ENCODE data around the gene SLC6A3.
A peak's percentile ranks its signal among the peaks of the same experiment; 100 is the strongest.

Gene SLC6A3

GRCh38 chr5:1417586-1418225, 27.5 kb downstream of the SLC6A3 start:
- no peak for DNase-seq
- in situ Hi-C loops (cut with HindIII; ENCODE audit: low pct_ligation_motif_present, low pct_unique_long_range_greater_than_20kb, low sequenced_read_pairs): no loop called here

DNA sequence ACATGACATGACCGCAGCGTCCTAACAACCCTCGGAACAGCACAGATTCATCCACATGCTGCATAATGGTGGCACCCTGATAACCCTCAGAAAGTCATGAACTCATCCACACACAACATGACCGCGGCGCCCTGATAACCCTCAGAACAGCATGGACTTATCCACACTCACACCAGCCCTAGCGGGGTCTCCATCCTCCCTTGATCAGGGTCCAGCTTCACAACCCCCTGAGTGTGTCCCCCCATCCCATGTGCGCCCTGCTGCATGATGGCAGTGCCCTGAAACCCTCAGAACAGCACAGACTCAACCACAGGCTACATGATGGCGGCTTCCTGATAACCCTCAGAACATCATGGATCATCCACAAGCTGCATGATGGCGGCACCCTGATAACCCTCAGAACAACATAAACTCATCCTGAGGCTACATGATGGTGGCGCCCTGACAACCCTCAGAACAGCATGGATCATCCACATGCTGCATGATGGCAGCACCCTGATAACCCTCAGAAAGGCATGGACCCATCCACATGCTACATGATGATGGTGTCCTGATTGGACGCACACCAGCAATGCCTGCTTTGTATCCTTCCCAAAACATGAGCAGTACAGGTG, 28.3 kb downstream of the SLC6A3 start:
- in situ Hi-C loops (cut with HindIII; ENCODE audit: low pct_ligation_motif_present, low pct_unique_long_range_greater_than_20kb, low sequenced_read_pairs): no loop called here
- no peak for DNase-seq

- no peak for DNase-seq
- in situ Hi-C loops (cut with HindIII; ENCODE audit: low pct_ligation_motif_present, low pct_unique_long_range_greater_than_20kb, low sequenced_read_pairs): no loop called here
These were observed 29.4 kb downstream of the SLC6A3 start for GRCh38 chr5:1415626-1416360.

DNA sequence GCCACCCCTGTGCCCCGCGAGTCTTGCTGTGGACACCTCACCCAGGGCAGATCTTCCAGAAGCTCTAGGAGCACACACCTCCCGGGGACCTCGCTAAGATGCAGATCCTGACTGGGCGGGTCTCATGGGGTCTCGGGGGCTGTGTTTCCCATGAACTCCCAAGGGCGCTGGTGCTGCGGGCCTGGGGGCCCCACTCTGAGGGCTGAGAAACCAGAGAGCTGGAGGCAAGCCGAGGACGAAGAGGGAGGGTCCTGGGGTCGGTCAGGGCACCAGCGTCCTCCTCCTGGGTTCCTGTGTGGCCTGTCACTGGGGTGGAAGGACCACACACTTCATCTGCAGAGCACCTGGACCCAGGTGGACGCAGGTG, 30.2 kb downstream of the SLC6A3 start:
- DNase-seq: no peak
- in situ Hi-C loops (cut with HindIII; ENCODE audit: low pct_ligation_motif_present, low pct_unique_long_range_greater_than_20kb, low sequenced_read_pairs): no loop called here

DNA sequence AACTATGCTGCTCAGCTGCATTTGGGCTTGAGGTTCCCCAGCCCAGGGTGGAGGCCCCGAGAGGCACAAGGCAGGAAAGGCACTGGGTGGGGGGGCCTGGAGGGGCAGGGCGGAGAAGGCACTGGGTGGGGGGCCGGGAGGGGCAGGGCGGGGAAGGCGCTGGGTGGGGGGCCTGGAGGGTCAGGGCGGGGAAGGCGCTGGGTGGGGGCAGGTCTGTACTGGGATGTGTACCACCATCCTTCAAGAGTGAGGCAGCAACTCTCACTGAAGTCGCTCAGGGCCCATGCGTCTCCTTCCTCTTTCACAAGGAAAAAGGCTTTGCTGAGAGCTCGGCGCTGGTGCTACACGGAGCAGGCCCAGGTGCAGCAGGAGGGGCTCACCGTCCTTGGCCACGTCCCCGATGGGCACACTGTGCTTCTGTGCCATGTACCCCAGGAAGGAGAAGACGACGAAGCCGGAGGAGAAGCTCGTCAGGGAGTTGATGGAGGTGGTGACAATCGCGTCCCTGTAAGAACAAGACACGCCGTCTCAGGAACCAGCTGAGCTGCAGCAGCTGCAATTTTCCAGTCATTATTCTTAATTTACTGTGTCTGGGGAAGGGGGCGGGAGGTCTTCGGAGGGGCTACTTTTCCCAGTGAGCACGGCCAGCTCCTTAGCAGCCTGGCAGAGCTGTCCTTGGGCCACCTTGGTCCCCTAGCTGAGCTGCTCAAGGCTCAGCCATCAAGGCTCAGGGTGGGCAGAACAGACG, 30.8 kb downstream of the SLC6A3 start:
- in situ Hi-C loops (cut with HindIII; ENCODE audit: low pct_ligation_motif_present, low pct_unique_long_range_greater_than_20kb, low sequenced_read_pairs): no loop called here
- DNase-seq: no peak

- DNase-seq: no peak
- in situ Hi-C loops (cut with HindIII; ENCODE audit: low pct_ligation_motif_present, low pct_unique_long_range_greater_than_20kb, low sequenced_read_pairs): no loop called here
These were observed 31.5 kb downstream of the SLC6A3 start for GRCh38 chr5:1413611-1414241.

- in situ Hi-C loops (cut with HindIII; ENCODE audit: low pct_ligation_motif_present, low pct_unique_long_range_greater_than_20kb, low sequenced_read_pairs): no loop called here
- no peak for DNase-seq
These were observed 32.0 kb downstream of the SLC6A3 start for GRCh38 chr5:1413211-1413610.

- no peak for DNase-seq
- in situ Hi-C loops (cut with HindIII; ENCODE audit: low pct_ligation_motif_present, low pct_unique_long_range_greater_than_20kb, low sequenced_read_pairs): no loop called here
These were observed 32.6 kb downstream of the SLC6A3 start for GRCh38 chr5:1412621-1413020.

DNA sequence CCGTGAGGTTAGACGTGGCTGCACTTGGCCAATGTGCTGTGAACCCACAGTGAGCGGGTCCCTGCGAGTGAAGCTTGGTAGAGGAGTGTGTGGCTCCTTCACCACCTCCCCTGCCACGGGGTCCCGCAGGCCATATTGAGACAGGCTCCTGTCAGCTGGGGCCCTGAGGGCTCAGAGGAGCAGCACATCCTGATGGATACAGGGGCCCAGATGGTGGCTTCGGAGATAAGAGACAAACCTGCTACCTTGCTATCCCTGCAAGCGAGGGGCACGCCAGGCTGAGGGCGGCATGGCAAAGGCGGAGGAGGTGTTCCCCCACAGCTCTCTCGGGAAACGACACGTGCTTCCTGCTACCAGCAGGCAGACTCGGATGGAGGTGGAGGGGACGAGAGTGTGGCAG, 33.1 kb downstream of the SLC6A3 start:
- in situ Hi-C loops (cut with HindIII; ENCODE audit: low pct_ligation_motif_present, low pct_unique_long_range_greater_than_20kb, low sequenced_read_pairs): no loop called here
- DNase-seq: no peak

DNA sequence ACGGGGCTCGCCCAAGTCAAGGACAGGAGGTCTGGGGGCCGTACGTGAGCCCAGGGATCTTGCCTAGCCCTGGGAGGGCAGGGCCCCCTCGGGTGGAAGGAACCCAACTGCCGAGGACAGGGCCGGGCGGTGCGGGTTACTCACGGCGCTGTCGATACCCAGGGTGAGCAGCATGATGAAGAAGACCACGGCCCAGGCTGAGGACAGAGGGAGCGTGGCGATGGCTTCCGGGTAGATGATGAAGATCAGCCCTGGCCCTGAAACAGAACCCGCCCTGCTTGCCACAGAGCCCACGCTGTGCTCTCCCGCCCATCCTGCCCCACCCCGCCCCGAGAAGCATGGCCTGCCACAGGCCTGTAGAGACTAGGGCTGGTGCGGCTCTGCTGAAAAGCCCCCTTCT, 34.1 kb downstream of the SLC6A3 start:
- DNase-seq: no peak
- in situ Hi-C loops (cut with HindIII; ENCODE audit: low pct_ligation_motif_present, low pct_unique_long_range_greater_than_20kb, low sequenced_read_pairs): no loop called here

GRCh38 chr5:1410156-1411014, 34.9 kb downstream of the SLC6A3 start:
- in situ Hi-C loops (cut with HindIII; ENCODE audit: low pct_ligation_motif_present, low pct_unique_long_range_greater_than_20kb, low sequenced_read_pairs): no loop called here

DNA sequence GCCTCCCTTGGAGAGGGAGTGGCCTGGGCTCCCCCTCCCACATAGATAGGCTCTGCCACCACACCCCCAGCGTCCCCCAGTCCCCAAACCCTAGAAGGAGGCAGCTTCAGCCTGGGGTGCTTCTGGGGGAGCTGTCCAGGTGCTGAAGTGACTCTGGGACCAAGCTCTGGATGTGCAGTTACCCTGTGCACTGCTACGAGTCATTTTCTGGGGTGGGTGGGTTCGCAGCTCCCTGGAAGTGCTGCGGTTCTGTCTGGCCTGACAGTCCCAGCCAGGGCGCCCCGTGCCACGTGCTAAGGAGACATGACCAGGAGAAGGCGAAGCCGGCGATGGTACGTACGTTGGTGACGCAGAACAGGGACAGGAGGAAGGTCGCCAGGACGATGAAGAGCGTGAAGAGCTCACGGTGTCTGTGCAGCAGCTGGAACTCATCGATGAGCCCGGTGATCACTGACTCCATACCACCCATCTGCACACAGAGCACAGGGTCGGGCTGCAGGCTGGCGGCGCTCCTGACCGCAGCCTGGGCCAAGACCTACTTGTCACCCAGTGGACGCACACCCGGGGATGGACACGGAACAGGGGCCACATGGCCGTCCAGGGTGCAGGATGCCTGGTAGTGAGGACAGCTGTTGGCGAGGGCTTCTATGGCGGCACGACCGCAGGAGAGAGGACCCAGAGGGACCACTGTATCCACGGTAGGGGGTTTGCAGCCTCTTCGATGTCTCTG, 35.7 kb downstream of the SLC6A3 start:
- in situ Hi-C loops (cut with HindIII; ENCODE audit: low pct_ligation_motif_present, low pct_unique_long_range_greater_than_20kb, low sequenced_read_pairs): no loop called here
- DNase-seq: peak; percentile 30

More at GRCh38 chr5:1410156-1411014, 34.9 kb downstream of the SLC6A3 start:
- no peak for DNase-seq

GRCh38 chr5:1406681-1407640, 38.3 kb downstream of the SLC6A3 start:
- in situ Hi-C loops (cut with HindIII; ENCODE audit: low pct_ligation_motif_present, low pct_unique_long_range_greater_than_20kb, low sequenced_read_pairs): no loop called here
- DNase-seq: no peak

DNA sequence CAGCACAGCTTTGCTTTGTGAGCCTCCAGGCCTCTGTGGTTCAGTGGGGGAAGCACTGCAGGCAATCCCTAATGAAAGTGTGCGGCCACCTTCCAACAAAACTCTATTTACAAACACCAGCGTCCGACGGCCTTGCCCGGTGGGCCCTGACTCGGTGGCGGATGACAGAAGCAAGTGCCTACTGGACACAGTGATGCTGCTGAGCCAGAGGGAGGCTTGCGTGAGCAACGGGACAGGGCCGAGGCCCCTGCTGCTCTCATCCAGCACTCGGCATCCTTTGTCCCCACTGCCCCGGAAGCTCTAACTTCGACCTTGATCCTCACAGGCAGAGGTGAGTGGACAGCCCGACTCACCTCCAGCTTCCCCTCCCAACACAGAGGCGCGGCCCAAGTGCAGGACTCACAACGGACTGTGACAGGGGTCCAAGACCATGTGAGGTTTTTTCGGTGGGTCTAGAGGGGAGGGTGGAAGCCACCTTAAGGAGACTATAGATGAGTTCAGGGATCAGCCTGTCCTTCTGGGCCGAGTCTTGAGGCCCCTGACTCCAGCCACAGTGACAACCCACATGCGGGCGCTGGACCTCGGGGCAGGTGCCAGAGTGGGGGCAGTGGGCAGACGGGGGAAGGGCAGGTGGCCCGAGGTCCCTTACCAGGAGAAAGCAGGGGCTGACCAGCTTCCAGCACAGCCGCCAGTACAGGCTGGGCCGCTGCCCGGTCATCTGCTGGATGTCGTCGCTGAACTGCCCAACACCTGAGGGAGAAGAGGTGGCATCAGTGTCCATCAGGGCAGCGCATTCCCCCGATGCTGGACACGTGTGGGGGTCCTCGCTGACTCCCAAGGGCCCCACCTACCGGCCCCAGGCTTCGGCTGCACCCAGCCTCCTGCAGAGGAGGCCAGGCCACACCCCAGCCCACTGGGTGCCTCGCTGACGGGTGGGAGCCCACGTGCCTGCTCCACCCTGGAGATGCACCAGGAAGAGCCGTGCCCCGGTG, 39.4 kb downstream of the SLC6A3 start:
- in situ Hi-C loops (cut with HindIII; ENCODE audit: low pct_ligation_motif_present, low pct_unique_long_range_greater_than_20kb, low sequenced_read_pairs): no loop called here

DNA sequence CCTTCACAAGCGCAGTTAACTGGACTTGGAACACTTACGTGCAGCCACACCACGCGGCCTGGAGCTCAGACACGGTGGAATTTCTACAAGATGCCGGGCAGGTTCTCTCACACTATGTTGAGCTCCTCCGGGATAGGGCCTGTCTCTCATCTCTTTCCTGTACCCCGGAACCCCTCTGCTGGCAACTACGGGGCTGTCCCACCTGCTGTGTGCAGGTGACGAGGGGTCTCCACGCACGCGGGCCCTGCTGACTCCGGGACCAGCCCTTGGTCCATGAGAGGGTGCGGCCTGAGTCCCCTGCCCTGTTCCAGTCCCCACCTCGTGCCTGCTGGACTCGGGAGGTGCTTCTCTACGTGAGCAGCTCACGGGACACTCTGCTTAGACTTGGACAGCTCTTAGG, 40.1 kb downstream of the SLC6A3 start:
- in situ Hi-C loops (cut with HindIII; ENCODE audit: low pct_ligation_motif_present, low pct_unique_long_range_greater_than_20kb, low sequenced_read_pairs): no loop called here
- no peak for DNase-seq

More for the DNA sequence above, 39.4 kb downstream of the SLC6A3 start:
- DNase-seq: no peak

Measured in ACHN (cell line).